Left colon (tissue), 2 donors: ENCODE data around the gene CER1. TPM values are rescaled to one million over a fixed set of nuclear protein-coding genes. Genes with fewer than 3 reads are reported as not detected.

Experiments
- ATAC-seq: fragments of 200-7000 bp; cut with Tn5 transposase; one replicate; pipeline ENCODE4 v1.9.1; 2020; ENCODE audit warnings: mild to moderate bottlenecking, moderate library complexity
- DNase-seq, 2 donors: peaks; one replicate each; pipeline ENCODE4 v3.0.0-alpha.2; 2020
- intact Hi-C, 2 donors: fragments of 100-400 bp; cut with DNase I in 1 of 2; cut with micrococcal nuclease in 1 of 2; formaldehyde crosslinking; loops; one replicate each; pipeline versions ENCODE4 v1.11.2 to v1.14.0; 2022; cut with DNase I, micrococcal nuclease
- total RNA-seq, 2 donors: library from RNA; stranded (reverse); fragmentation: NEBNext Ultra II Directional; extraction: Animal tissue kit (Norgen Biotek cat#: 25700); gene quantifications; one replicate each; pipeline ENCODE4 v1.2.1, GENCODE V29; 2021
- donor health status: DM: no; HTN: no; CAD: no.
- donor health status: DM: yes; HTN: yes; CAD: no.

Gene CER1
- total RNA-seq, 2 donors from 2014 or later = not detected

DNA sequence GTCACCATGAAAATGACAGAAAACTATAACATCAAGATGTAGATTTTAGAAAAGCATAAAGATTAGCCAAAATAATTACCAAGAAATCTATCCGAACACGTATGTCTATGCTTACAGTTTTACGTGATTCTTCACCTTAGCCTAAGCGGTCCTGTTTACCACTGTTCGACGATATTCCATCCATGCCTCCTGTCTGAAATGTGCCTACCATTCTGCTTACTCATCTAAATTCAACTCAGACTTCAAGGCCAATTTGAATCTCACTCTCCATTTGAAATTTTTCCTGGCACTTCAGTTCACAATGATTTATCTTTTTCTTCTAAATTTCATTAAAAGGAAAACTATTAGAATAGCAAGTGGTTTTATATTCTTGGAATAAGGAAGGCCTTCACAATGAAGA lies 44.7 kb downstream of the CER1 start:
- intact Hi-C loops = no loop called here
- ATAC-seq (no peak), DNase-seq (no peak)

DNA sequence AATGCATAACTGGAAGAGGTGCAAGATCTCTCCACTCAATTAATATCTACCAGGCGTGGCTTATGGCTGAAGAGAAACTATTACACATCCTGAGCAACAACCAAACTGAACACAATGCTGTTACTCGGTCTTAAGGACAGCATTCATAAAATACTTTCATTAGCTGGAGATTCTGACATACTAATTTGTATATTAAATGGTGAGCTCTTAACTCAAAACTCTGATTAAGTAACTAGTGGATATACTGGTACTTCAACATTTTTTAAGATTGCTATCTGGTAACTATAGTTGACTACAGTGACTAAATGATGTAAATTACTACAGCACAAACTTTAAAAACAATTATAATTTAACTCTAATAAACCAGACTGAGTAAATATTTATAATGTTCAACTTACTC lies 45.1 kb downstream of the CER1 start:
- ATAC-seq = no peak
- intact Hi-C loops = no loop called here
- no peak for DNase-seq

DNA sequence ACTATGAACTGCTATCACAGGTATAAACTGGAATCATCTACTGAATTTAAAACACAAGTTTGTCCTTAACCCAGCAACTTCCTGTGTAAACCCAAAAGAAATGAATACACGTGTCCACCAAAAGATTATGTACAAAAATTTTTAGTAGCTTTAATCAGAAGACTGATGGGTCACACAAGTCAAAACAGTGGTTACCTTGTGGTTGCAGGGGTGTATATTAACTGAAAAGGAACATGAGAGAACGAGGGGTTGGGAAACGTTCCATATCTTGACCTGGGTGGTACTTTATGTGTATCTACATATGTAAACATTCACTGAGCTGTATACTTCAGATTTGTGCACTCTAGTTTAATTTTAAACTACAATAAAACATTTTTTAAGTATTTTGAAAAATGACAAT lies 47.9 kb downstream of the CER1 start:
- intact Hi-C loops = no loop called here
- ATAC-seq = peak; percentile 35
- no peak for DNase-seq

DNA sequence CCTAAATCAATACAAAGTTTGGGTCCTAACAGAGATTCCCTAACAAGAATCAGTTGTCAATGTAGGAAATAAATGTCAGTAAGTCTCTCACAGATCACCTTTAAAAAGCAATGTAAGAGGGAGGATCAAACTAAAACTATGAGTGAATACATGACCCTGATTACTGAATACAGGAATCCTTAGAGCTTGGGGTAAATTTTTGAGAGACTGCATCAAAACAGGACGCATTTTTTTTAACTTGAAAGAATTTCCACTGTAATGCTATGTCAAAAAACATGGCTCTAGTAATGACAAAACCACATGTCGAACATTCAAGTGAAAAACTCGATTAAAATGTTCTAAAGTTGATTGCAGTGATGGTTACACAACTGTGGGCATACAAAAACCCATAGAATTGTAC lies 51.2 kb downstream of the CER1 start:
- DNase-seq = no peak
- intact Hi-C loops = no loop called here
- no peak for ATAC-seq

DNA sequence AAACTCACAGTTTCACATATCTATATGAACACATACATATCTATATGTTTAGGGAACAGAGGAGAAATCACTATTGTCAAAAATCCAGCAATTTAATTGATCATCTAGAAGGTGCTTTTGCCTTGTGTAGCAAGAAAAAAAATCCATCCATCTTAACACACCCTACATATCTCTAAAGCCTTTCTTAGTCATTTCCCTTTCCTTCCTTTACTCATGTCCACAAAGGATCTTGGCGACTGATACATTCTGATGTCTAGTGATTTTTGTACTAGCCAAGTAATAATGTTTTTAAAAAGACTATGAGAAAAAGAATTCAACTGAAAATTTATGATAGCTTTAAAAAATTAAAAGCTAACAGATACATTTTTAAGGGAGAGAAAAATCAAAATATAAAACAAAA lies 51.8 kb downstream of the CER1 start:
- ATAC-seq = no peak
- intact Hi-C loops = no loop called here
- DNase-seq = no peak

Other genes starting within 250 kb of the CER1 start
- 10 to 100 TPM; 16.2 to 19.4 TPM for gene ZDHHC21, start 29.3 kb downstream of the CER1 start, total RNA-seq
- gene FREM1, start 187.7 kb upstream of the CER1 start, total RNA-seq = 1 to 10 TPM in 1 of 2 donors, under 1 TPM in 1; 0.43 to 2.3 TPM